ENCODE results near the gene PCNA.
"Not testable (repeated sequence)": the region's sequence is repeated elsewhere in the genome, so short reads cannot be mapped to it uniquely, and the experiment has no call there.

Gene PCNA

GRCh38 chr20:5072756-5073659 is 46.8 kb downstream of the PCNA start:
- no peak for TF ChIP-seq POLR2AphosphoS5 (IDR thresholded peaks at IDR 0.05; ENCODE audit: low read depth, low read length)
- no peak for TF ChIP-seq POLR2A (IDR thresholded peaks at IDR 0.05; ENCODE audit: low read depth, low read length)
- TF ChIP-seq TAF1 (IDR thresholded peaks at IDR 0.05; ENCODE audit: borderline replicate concordance, low read depth, low read length), result no peak
- no peak for DNase-seq (ENCODE audit: insufficient read length)
- no peak for FAIRE-seq

GRCh38 chr20:5071942-5072341 is 47.8 kb downstream of the PCNA start:
- DNase-seq (ENCODE audit: insufficient read length); FAIRE-seq: not testable (repeated sequence)

- FAIRE-seq, result no peak
- TF ChIP-seq POLR2AphosphoS5 (IDR thresholded peaks at IDR 0.05; ENCODE audit: low read depth, low read length), result no peak
- no peak for TF ChIP-seq POLR2A (IDR thresholded peaks at IDR 0.05; ENCODE audit: low read depth, low read length)
- no peak for TF ChIP-seq TAF1 (IDR thresholded peaks at IDR 0.05; ENCODE audit: borderline replicate concordance, low read depth, low read length)
- DNase-seq (ENCODE audit: insufficient read length), result no peak
These were observed 49.2 kb downstream of the PCNA start for GRCh38 chr20:5070570-5070969.

- DNase-seq (ENCODE audit: insufficient read length), result no peak
- no peak for FAIRE-seq
- no peak for TF ChIP-seq POLR2A (IDR thresholded peaks at IDR 0.05; ENCODE audit: low read depth, low read length)
- TF ChIP-seq TAF1 (IDR thresholded peaks at IDR 0.05; ENCODE audit: borderline replicate concordance, low read depth, low read length), result no peak
- TF ChIP-seq POLR2AphosphoS5 (IDR thresholded peaks at IDR 0.05; ENCODE audit: low read depth, low read length), result no peak
These were observed 49.7 kb downstream of the PCNA start for GRCh38 chr20:5070081-5070480.

GRCh38 chr20:5069141-5069806 is 50.5 kb downstream of the PCNA start:
- no peak for DNase-seq (ENCODE audit: insufficient read length)
- TF ChIP-seq TAF1 (IDR thresholded peaks at IDR 0.05; ENCODE audit: borderline replicate concordance, low read depth, low read length) (no peak), POLR2A (IDR thresholded peaks at IDR 0.05; ENCODE audit: low read depth, low read length) (no peak), POLR2AphosphoS5 (IDR thresholded peaks at IDR 0.05; ENCODE audit: low read depth, low read length) (no peak)
- no peak for FAIRE-seq

- TF ChIP-seq POLR2A (IDR thresholded peaks at IDR 0.05; ENCODE audit: low read depth, low read length) (no peak), POLR2AphosphoS5 (IDR thresholded peaks at IDR 0.05; ENCODE audit: low read depth, low read length) (no peak), TAF1 (IDR thresholded peaks at IDR 0.05; ENCODE audit: borderline replicate concordance, low read depth, low read length) (no peak)
- FAIRE-seq (no peak), DNase-seq (ENCODE audit: insufficient read length) (no peak)
These were observed 51.7 kb downstream of the PCNA start for GRCh38 chr20:5067877-5068645.

GRCh38 chr20:5065879-5066383 is 53.8 kb downstream of the PCNA start:
- TF ChIP-seq POLR2A (IDR thresholded peaks at IDR 0.05; ENCODE audit: low read depth, low read length), result no peak
- no peak for TF ChIP-seq TAF1 (IDR thresholded peaks at IDR 0.05; ENCODE audit: borderline replicate concordance, low read depth, low read length)
- TF ChIP-seq POLR2AphosphoS5 (IDR thresholded peaks at IDR 0.05; ENCODE audit: low read depth, low read length), result no peak
- FAIRE-seq, result no peak
- DNase-seq (ENCODE audit: insufficient read length), result no peak

GRCh38 chr20:5065166-5065878 is 54.4 kb downstream of the PCNA start:
- FAIRE-seq (no peak), DNase-seq (ENCODE audit: insufficient read length) (no peak)
- no peak for TF ChIP-seq TAF1 (IDR thresholded peaks at IDR 0.05; ENCODE audit: borderline replicate concordance, low read depth, low read length)
- no peak for TF ChIP-seq POLR2A (IDR thresholded peaks at IDR 0.05; ENCODE audit: low read depth, low read length)
- TF ChIP-seq POLR2AphosphoS5 (IDR thresholded peaks at IDR 0.05; ENCODE audit: low read depth, low read length), result no peak
